ENCODE measurements around the gene DNAH5. TPM values are rescaled to one million over a fixed set of nuclear protein-coding genes. Genes with fewer than 3 reads are reported as not detected.

The DNAH5 gene
- polyA plus RNA-seq, 3 donors, result not detected

- Mint-ChIP-seq H3K36me3 (no peaks in the 10 kb centered on the region), H3K27me3 (ENCODE audit: low read depth in 3 of 3) (peaks cover 0 to 4% (median 3%) of the 10 kb centered on the region in 3 donors), H3K27ac (no peak overlapping the region), H3K4me3 (no peak overlapping the region), H3K9me3 (peaks cover 2 to 11% (median 6%) of the 10 kb centered on the region in 7 donors), H3K4me1 (no peaks in the 10 kb centered on the region)
- Histone ChIP-seq H2AFZ (ENCODE audit: insufficient read depth, low read depth, low read length, poor library complexity, severe bottlenecking) (no peak overlapping the region), H3K9me3 (replicated peaks in 1 of 2; ENCODE audit: control insufficient read depth in 1 of 2, insufficient read depth in 1 of 2, low read length in 2 of 2) (peaks cover 0 to 4% of the 10 kb centered on the region in 2 donors), H3K36me3 (replicated peaks in 1 of 2; ENCODE audit: control insufficient read depth in 1 of 2, insufficient read depth in 2 of 2, low read length in 2 of 2) (no peaks in the 10 kb centered on the region), H3K79me2 (ENCODE audit: insufficient read depth, low read length) (no peaks in the 10 kb centered on the region), H3K27ac (ENCODE audit: low read depth in 1 of 2, low read length in 2 of 2) (no peak overlapping the region), H3K27me3 (ENCODE audit: control insufficient read depth in 2 of 2, insufficient read depth in 2 of 2, low read length in 2 of 2) (no peaks in the 10 kb centered on the region), H3K4me3 (replicated peaks in 1 of 3; ENCODE audit: low read depth in 2 of 3, low read length in 3 of 3) (no peak overlapping the region), H3K9ac (ENCODE audit: insufficient read depth, low read length, poor library complexity, severe bottlenecking) (no peak overlapping the region), H3K4me2 (replicated peaks; ENCODE audit: extremely low read depth, low read length, poor library complexity, severe bottlenecking) (no peak overlapping the region), H4K20me1 (ENCODE audit: insufficient read depth, low read length) (no peaks in the 10 kb centered on the region), H3K4me1 (ENCODE audit: control insufficient read depth in 1 of 2, insufficient read depth in 2 of 2, low read length in 2 of 2) (no peaks in the 10 kb centered on the region)
- TF ChIP-seq CTCF (IDR thresholded peaks at IDR 0.05), result no peak
- WGBS (ENCODE audit: insufficient coverage), result no CpG with 5 or more reads among the region's 2 CpGs
- DNase-seq, result no peak
- intact Hi-C loops (cut with micrococcal nuclease), result no loop called here
Observed at GRCh38 chr5:13934125-13934524, 10.4 kb downstream of the DNAH5 start.

- Histone ChIP-seq H3K27ac (ENCODE audit: low read depth in 1 of 2, low read length in 2 of 2) (no peak overlapping the region), H3K79me2 (ENCODE audit: insufficient read depth, low read length) (no peaks in the 10 kb centered on the region), H3K9me3 (replicated peaks in 1 of 2; ENCODE audit: control insufficient read depth in 1 of 2, insufficient read depth in 1 of 2, low read length in 2 of 2) (peaks cover 0 to 4% of the 10 kb centered on the region in 2 donors), H3K4me3 (replicated peaks in 1 of 3; ENCODE audit: low read depth in 2 of 3, low read length in 3 of 3) (no peak overlapping the region), H3K4me2 (replicated peaks; ENCODE audit: extremely low read depth, low read length, poor library complexity, severe bottlenecking) (no peak overlapping the region), H2AFZ (ENCODE audit: insufficient read depth, low read depth, low read length, poor library complexity, severe bottlenecking) (no peak overlapping the region), H3K9ac (ENCODE audit: insufficient read depth, low read length, poor library complexity, severe bottlenecking) (no peak overlapping the region), H3K4me1 (ENCODE audit: control insufficient read depth in 1 of 2, insufficient read depth in 2 of 2, low read length in 2 of 2) (no peaks in the 10 kb centered on the region), H3K27me3 (ENCODE audit: control insufficient read depth in 2 of 2, insufficient read depth in 2 of 2, low read length in 2 of 2) (no peaks in the 10 kb centered on the region), H4K20me1 (ENCODE audit: insufficient read depth, low read length) (no peaks in the 10 kb centered on the region), H3K36me3 (replicated peaks in 1 of 2; ENCODE audit: control insufficient read depth in 1 of 2, insufficient read depth in 2 of 2, low read length in 2 of 2) (no peaks in the 10 kb centered on the region)
- Mint-ChIP-seq H3K27ac (no peak overlapping the region), H3K36me3 (no peaks in the 10 kb centered on the region), H3K4me3 (no peak overlapping the region), H3K9me3 (peaks cover 2 to 11% (median 6%) of the 10 kb centered on the region in 7 donors), H3K27me3 (ENCODE audit: low read depth in 3 of 3) (peaks cover 0 to 4% (median 3%) of the 10 kb centered on the region in 3 donors), H3K4me1 (no peaks in the 10 kb centered on the region)
- TF ChIP-seq CTCF (IDR thresholded peaks at IDR 0.05), result no peak
- 93% methylated on average over 2 of the region's 3 CpGs for WGBS (ENCODE audit: insufficient coverage)
- intact Hi-C loops (cut with micrococcal nuclease), result no loop called here
- DNase-seq, result no peak
Observed at GRCh38 chr5:13932561-13932960, 11.9 kb downstream of the DNAH5 start.
